Measurements from ENCODE around the gene ZNF211. TPM values are rescaled to one million over a fixed set of nuclear protein-coding genes. Genes with fewer than 3 reads are reported as not detected.

ZNF211 gene
- total and polyA plus RNA-seq, 9 of the 15 experiments (the other 6 are each of a cell fraction or from before 2014, with no cell fraction given), result 1.3 to 11.6 (median 4.5) TPM

DNA sequence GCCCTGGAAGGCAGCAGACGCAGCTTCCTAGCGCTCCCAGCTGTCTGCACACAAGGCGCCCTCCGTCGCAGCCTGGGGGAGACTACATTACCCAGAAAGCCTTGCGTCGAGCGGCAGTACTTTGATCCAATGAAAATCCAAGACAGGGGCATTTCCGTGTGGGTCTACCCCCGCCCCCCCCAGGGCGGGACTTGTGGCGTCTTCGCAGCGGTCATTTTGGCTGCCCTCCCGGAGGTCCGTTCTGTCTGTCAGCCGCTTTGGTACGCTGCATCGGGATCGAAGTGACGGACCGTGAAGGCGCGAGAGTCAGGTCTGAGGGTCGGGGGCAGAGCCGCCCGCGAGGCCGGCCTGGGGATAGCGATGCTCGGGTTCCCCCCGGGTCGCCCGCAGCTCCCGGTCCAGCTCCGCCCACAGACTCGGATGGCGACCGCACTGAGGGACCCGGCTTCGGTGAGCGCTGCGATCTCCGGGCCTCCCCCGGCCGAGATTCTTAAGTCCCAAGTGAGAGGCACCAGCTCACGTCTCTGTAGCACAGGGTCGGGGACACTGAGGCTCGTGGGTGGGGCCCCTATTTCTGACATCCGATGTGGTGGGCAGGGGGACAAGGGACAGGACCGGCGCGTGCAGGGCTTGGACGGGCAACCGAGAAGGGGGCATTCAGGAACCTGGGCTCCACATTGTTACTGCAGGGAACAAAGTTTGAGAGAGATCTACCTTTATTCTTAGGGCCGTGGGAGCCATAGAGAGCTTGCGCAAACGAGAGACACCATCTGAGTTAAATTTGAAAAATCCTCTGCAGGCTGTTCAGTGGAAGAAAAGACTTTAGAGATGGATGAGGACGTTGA, at the start of gene ZNF211 (continued):
- TF ChIP-seq CBX1 (IDR thresholded peaks at IDR 0.05; ENCODE audit: low read depth) (no peak; the same call in 1 of the 2 replicates), HDAC6 (IDR thresholded peaks at IDR 0.05; ENCODE audit: low read depth, low read length) (no peak), TBL1XR1 (IDR thresholded peaks at IDR 0.05; ENCODE audit: low read length in 2 of 2) (no peak; a peak in 1 of 4 replicates), ZNF695 (CRISPR knock-in tag; IDR thresholded peaks at IDR 0.05) (no peak), BRF2 (IDR thresholded peaks at IDR 0.05; ENCODE audit: borderline replicate concordance, insufficient read depth, insufficient read length) (no peak), ZNF347 (CRISPR knock-in tag; IDR thresholded peaks at IDR 0.05; ENCODE audit: low read depth) (no peak), SAFB2 (IDR thresholded peaks at IDR 0.05; ENCODE audit: borderline replicate concordance, low read depth, low read length, severe bottlenecking) (no peak), XRCC3 (IDR thresholded peaks at IDR 0.05) (no peak), CBFA2T3 (IDR thresholded peaks at IDR 0.05) (no peak), KLF1 (tag; IDR thresholded peaks at IDR 0.05) (no peak), CTBP1 (IDR thresholded peaks at IDR 0.05; ENCODE audit: borderline replicate concordance) (peak; percentile 34; the same call in 1 of the 2 replicates), CTCF (IDR thresholded peaks at IDR 0.05 in 2 of 3, conservative IDR thresholded peaks at IDR 0.05 in 1 of 3; ENCODE audit: insufficient read depth in 2 of 3, low read depth in 1 of 3, low read length in 3 of 3) (0 out of 6 replicates have a peak, but pooled peaks of 1 of the 3 experiments have one; percentile 18), ZNF408 (CRISPR knock-in tag; IDR thresholded peaks at IDR 0.05; ENCODE audit: low read depth) (no peak), MECOM (CRISPR knock-in tag; IDR thresholded peaks at IDR 0.05) (no peak), CEBPB (tag; IDR thresholded peaks at IDR 0.05) (no peak; the same call in 1 of the 2 replicates), ATF4 (CRISPR knock-in tag; IDR thresholded peaks at IDR 0.05) (no peak), RBM39 (optimal IDR thresholded peaks at IDR 0.05; ENCODE audit: low read depth, low read length) (no peak), HMGN3 (IDR thresholded peaks at IDR 0.05; ENCODE audit: borderline replicate concordance, extremely low read depth, insufficient read length, low read depth, low read length) (no peak), NFYB (IDR thresholded peaks at IDR 0.05; ENCODE audit: extremely low read depth, insufficient read length) (peak; percentile 70)
- TF ChIP-seq, protein P1, sequence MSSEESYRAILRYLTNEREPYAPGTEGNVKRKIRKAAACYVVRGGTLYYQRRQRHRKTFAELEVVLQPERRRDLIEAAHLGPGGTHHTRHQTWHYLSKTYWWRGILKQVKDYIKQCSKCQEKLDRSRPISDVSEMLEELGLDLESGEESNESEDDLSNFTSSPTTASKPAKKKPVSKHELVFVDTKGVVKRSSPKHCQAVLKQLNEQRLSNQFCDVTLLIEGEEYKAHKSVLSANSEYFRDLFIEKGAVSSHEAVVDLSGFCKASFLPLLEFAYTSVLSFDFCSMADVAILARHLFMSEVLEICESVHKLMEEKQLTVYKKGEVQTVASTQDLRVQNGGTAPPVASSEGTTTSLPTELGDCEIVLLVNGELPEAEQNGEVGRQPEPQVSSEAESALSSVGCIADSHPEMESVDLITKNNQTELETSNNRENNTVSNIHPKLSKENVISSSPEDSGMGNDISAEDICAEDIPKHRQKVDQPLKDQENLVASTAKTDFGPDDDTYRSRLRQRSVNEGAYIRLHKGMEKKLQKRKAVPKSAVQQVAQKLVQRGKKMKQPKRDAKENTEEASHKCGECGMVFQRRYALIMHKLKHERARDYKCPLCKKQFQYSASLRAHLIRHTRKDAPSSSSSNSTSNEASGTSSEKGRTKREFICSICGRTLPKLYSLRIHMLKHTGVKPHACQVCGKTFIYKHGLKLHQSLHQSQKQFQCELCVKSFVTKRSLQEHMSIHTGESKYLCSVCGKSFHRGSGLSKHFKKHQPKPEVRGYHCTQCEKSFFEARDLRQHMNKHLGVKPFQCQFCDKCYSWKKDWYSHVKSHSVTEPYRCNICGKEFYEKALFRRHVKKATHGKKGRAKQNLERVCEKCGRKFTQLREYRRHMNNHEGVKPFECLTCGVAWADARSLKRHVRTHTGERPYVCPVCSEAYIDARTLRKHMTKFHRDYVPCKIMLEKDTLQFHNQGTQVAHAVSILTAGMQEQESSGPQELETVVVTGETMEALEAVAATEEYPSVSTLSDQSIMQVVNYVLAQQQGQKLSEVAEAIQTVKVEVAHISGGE (CRISPR knock-in tag; IDR thresholded peaks at IDR 0.05), result no peak

All from K562 (cell line).